H1 (cell line): ENCODE measurements around the gene CNOT9. TPM values are rescaled to one million over a fixed set of nuclear protein-coding genes. Genes with fewer than 3 reads are reported as not detected.

Experiments used
- BCL11A ChIP-seq, 2 experiments: IDR thresholded peaks; one replicate each; pipeline ENCODE4 v1.6.1; 2011; ENCODE audit warnings: low read depth in 2 of 2, low read length in 2 of 2, mild to moderate bottlenecking in 2 of 2
- CBX8 ChIP-seq: fragments of 300-800, 300-1000 bp; sonication (generic); IDR thresholded peaks from 2 replicates; pipeline ENCODE4 v1.7.1; 2016; ENCODE audit warnings: low read depth, low read length, borderline replicate concordance
- CHD1 ChIP-seq: IDR thresholded peaks from 2 replicates; pipeline ENCODE4 v1.6.1; 2012; ENCODE audit warnings: low read depth, low read length, improper control_type of control experiment
- CHD7 ChIP-seq: fragments of 300-600 bp; sonication (generic); IDR thresholded peaks from 2 replicates; pipeline ENCODE4 v1.7.1; 2012; ENCODE audit warnings: low read length, moderate library complexity, mild to moderate bottlenecking, inconsistent platforms; ENCODE audit not compliant: insufficient replicate concordance
- EP300 ChIP-seq, 2 experiments: IDR thresholded peaks; 1 replicate in 1 of 2; 2 replicates in 1 of 2; pipeline ENCODE4 v1.6.1; 2011 to 2012; ENCODE audit warnings: low read depth in 2 of 2, low read length in 2 of 2, mild to moderate bottlenecking in 2 of 2, borderline replicate concordance in 1 of 2, inconsistent platforms in 1 of 2, moderate library complexity in 1 of 2
- GTF2F1 ChIP-seq: IDR thresholded peaks from 2 replicates; pipeline ENCODE4 v1.6.1; 2012; ENCODE audit warnings: low read depth, low read length, improper control_type of control experiment, borderline replicate concordance
- HDAC2 ChIP-seq, 2 experiments: fragments of 300-600 bp in 1 of 2; sonication (generic) in 1 of 2; IDR thresholded peaks; 2 replicates each; pipeline ENCODE4 v1.6.1; 2011 to 2012; ENCODE audit warnings: low read depth in 2 of 2, low read length in 2 of 2, mild to moderate bottlenecking in 2 of 2, moderate library complexity in 2 of 2, borderline replicate concordance in 1 of 2, inconsistent platforms in 1 of 2
- KDM1A ChIP-seq: fragments of 200-600, 300-600 bp; sonication (generic); IDR thresholded peaks from 2 replicates; pipeline ENCODE4 v1.7.1; 2016; ENCODE audit warnings: mild to moderate bottlenecking, low read length, borderline replicate concordance
- PHF8 ChIP-seq: fragments of 200-600 bp; sonication (generic); conservative IDR thresholded peaks from 2 replicates; pipeline ENCODE4 v1.7.1; 2012; ENCODE audit warnings: low read depth, mild to moderate bottlenecking, inconsistent platforms, low read length, moderate library complexity
- SP2 ChIP-seq: IDR thresholded peaks from 2 replicates; pipeline ENCODE4 v1.6.1; 2012; ENCODE audit warnings: mild to moderate bottlenecking, low read length, inconsistent platforms
- polyA plus RNA-seq, 7 experiments: library from polyadenylated mRNA; depleted of rRNA in 3 of 7; stranded (reverse) in 5 of 7; unstranded in 2 of 7; fragments of >200 nt in 5 of 7; fragments of 200-250 nt in 2 of 7; gene quantifications; 1 replicate in 5 of 7; 2 replicates in 1 of 7; 4 replicates in 1 of 7; pipeline versions ENCODE4 v1.2.1 to v1.2.3, GENCODE V29; 2011 to 2013; ENCODE audit warnings: missing spikeins in 2 of 7, mixed read lengths in 2 of 7
- total RNA-seq: library from RNA; stranded (reverse); fragmentation: NEBNext Ultra II Directional; extraction: Animal tissue kit (Norgen Biotek cat#: 25700); gene quantifications from 2 replicates; pipeline ENCODE4 v1.2.1, GENCODE V29; 2021

The CNOT9 gene
- total and polyA plus RNA-seq, 2 of the 8 experiments (the other 6 are each of a cell fraction or from before 2014, with no cell fraction given): 79.3 to 81.2 TPM

- TF ChIP-seq CHD7 (no peak), HDAC2 (IDR thresholded peaks at IDR 0.05; ENCODE audit: borderline replicate concordance in 1 of 2, low read depth in 2 of 2, low read length in 2 of 2) (no peak), CBX8 (no peak), KDM1A (no peak), EP300 (IDR thresholded peaks at IDR 0.05; ENCODE audit: borderline replicate concordance in 1 of 2, low read depth in 2 of 2, low read length in 2 of 2) (no peak), PHF8 (no peak), SP2 (no peak), GTF2F1 (no peak), CHD1 (no peak), BCL11A (IDR thresholded peaks at IDR 0.05; ENCODE audit: low read depth in 2 of 2, low read length in 2 of 2) (no peak)
These were observed 38.9 kb downstream of the CNOT9 start, which contains the start of gene PLCD4 (continued) for GRCh38 chr2:218607436-218608115.
